Neural progenitor cell (in vitro differentiated cells): ENCODE data around the gene HLTF. TPM values are rescaled to one million over a fixed set of nuclear protein-coding genes. Genes with fewer than 3 reads are reported as not detected.

ENCODE experiments used
- DNase-seq: peaks from one replicate; pipeline ENCODE4 v3.0.0-alpha.2; 2016; ENCODE audit warnings: low spot score
- H2AFZ ChIP-seq: fragments of 200-600 bp; sonication (generic); replicated peaks from 2 replicates; pipeline ENCODE4 v1.6.1; 2016; ENCODE audit warnings: antibody characterized with exemption
- H3F3A ChIP-seq: fragments of 200-600 bp; sonication (generic); 2 replicates; pipeline ENCODE4 v1.6.1; 2016; ENCODE audit warnings: antibody characterized with exemption, low read depth
- H3K27ac ChIP-seq: fragments of 200-600 bp; sonication (generic); 2 replicates; pipeline ENCODE4 v1.5.1; 2016; ENCODE audit warnings: mild to moderate bottlenecking
- H3K27me3 ChIP-seq: fragments of 200-600 bp; sonication (generic); 2 replicates; pipeline ENCODE4 v1.6.1; 2016; ENCODE audit warnings: mild to moderate bottlenecking, moderate library complexity
- H3K36me3 ChIP-seq: fragments of 200-600 bp; sonication (generic); 2 replicates; pipeline ENCODE4 v1.5.1; 2016
- H3K4me1 ChIP-seq: fragments of 200-600 bp; sonication (generic); 2 replicates; pipeline ENCODE4 v1.6.1; 2016; ENCODE audit warnings: mixed run types
- H3K4me2 ChIP-seq: fragments of 200-600 bp; sonication (generic); 2 replicates; pipeline ENCODE4 v1.6.1; 2016
- H3K4me3 ChIP-seq: fragments of 200-600 bp; sonication (generic); 2 replicates; pipeline ENCODE4 v1.5.1; 2016
- H3K79me2 ChIP-seq: fragments of 200-600 bp; sonication (generic); 2 replicates; pipeline ENCODE4 v1.6.1; 2016; ENCODE audit warnings: low read depth
- H3K9ac ChIP-seq: fragments of 200-600 bp; sonication (generic); 2 replicates; pipeline ENCODE4 v1.6.1; 2016
- H3K9me3 ChIP-seq: fragments of 200-600 bp; sonication (generic); 2 replicates; pipeline ENCODE4 v1.5.1; 2016; ENCODE audit warnings: low read depth
- H4K20me1 ChIP-seq: fragments of 200-600 bp; sonication (generic); 2 replicates; pipeline ENCODE4 v1.6.1; 2016; ENCODE audit warnings: low read depth
- H3K27ac Mint-ChIP-seq: 3 replicates; pipeline ENCODE4 v1.8.0; 2021; ENCODE audit warnings: mixed read lengths
- H3K27me3 Mint-ChIP-seq: 2 replicates; pipeline ENCODE4 v1.8.0; 2022; ENCODE audit warnings: low read depth, mild to moderate bottlenecking, inconsistent platforms, moderate library complexity, mixed read lengths; ENCODE audit not compliant: insufficient read depth
- H3K36me3 Mint-ChIP-seq: 3 replicates; pipeline ENCODE4 v1.8.0; 2021; ENCODE audit warnings: mixed read lengths
- H3K4me1 Mint-ChIP-seq: 3 replicates; pipeline ENCODE4 v1.8.0; 2021; ENCODE audit warnings: mixed read lengths
- H3K4me3 Mint-ChIP-seq: 3 replicates; pipeline ENCODE4 v1.8.0; 2021; ENCODE audit warnings: mild to moderate bottlenecking, moderate library complexity, mixed read lengths
- H3K9me3 Mint-ChIP-seq: 3 replicates; pipeline ENCODE4 v1.8.0; 2020; ENCODE audit warnings: mixed read lengths
- EZH2 ChIP-seq: fragments of 200-600 bp; sonication (generic); IDR thresholded peaks from 2 replicates; pipeline ENCODE4 v1.6.1; 2017; ENCODE audit warnings: antibody characterized with exemption, mild to moderate bottlenecking, moderate library complexity
- EZH2phosphoT487 ChIP-seq: fragments of 200-600 bp; sonication (generic); IDR thresholded peaks from 2 replicates; pipeline ENCODE4 v1.6.1; 2017; ENCODE audit warnings: antibody characterized with exemption
- total RNA-seq: library from RNA; depleted of rRNA; stranded (reverse); fragments of >200 nt; gene quantifications from 2 replicates; pipeline ENCODE4 v1.2.3, GENCODE V29; 2015; ENCODE audit warnings: low replicate concordance
- TF ChIP-seq, protein P1 (sequence below): fragments of 200-600 bp; sonication (generic); IDR thresholded peaks from 2 replicates; pipeline ENCODE4 v1.5.1; 2017; ENCODE audit warnings: antibody characterized with exemption, mild to moderate bottlenecking

HLTF gene
- total RNA-seq, 1 donor from 2014 or later: 76.1 TPM

DNA sequence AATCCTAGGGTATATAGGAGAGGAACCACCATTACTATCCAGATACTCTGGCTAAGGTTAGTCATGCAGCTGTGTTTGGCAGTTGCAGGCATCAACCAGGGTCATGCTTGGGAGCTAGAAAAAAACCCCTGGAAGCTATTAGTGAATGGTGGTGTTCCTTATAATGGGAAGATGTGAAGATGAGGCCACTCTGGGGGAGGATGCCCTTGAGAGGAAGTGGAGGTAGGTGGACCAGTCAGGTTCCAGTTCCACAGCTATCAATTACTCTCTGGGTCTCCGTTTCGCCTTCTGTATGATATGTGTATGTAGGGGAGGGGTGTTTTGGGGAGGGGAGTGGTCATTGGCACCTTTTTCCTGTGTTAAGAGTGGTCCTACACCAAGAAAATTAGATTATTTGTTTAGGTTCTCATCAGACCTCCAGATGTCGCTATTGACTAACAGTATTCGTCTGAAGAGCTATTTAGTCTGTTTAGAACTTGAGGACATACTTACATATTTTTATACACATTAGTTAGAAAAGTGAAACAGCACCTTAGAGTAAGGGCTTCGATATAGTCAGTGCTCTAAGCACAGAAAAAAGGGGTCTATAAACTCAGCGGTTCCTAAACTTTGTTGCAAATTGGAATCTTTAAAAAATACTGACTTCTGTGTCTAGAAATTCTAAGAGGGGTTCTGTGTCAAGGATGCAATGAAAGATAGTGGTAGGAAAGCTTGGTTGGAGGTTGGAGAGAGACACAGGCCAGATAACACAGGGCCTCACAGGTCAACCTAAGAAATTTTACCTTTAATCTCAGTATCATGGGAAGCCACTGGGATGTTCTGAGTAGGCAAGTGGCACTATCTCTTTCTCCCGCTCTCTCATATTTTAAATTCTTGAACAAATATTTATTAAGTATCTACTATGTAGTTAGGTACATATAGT is 34.0 kb upstream of the HLTF start:
- Mint-ChIP-seq H3K4me1 (no peaks in the 10 kb centered on the region), H3K9me3 (no peaks in the 10 kb centered on the region), H3K27ac (no peak overlapping the region), H3K27me3 (peaks cover 2% of the 10 kb centered on the region), H3K4me3 (no peak overlapping the region), H3K36me3 (no peaks in the 10 kb centered on the region)
- H3K4me2 ChIP-seq: no peak overlapping the region
- H3F3A ChIP-seq: no peaks in the 10 kb centered on the region
- no peaks in the 10 kb centered on the region for H3K79me2 ChIP-seq
- no peaks in the 10 kb centered on the region for H3K36me3 ChIP-seq
- peak overlapping the region; percentile 44 for H2AFZ ChIP-seq
- DNase-seq: peak; percentile 71
- H3K27ac ChIP-seq: no peak overlapping the region
- TF ChIP-seq, protein P1, sequence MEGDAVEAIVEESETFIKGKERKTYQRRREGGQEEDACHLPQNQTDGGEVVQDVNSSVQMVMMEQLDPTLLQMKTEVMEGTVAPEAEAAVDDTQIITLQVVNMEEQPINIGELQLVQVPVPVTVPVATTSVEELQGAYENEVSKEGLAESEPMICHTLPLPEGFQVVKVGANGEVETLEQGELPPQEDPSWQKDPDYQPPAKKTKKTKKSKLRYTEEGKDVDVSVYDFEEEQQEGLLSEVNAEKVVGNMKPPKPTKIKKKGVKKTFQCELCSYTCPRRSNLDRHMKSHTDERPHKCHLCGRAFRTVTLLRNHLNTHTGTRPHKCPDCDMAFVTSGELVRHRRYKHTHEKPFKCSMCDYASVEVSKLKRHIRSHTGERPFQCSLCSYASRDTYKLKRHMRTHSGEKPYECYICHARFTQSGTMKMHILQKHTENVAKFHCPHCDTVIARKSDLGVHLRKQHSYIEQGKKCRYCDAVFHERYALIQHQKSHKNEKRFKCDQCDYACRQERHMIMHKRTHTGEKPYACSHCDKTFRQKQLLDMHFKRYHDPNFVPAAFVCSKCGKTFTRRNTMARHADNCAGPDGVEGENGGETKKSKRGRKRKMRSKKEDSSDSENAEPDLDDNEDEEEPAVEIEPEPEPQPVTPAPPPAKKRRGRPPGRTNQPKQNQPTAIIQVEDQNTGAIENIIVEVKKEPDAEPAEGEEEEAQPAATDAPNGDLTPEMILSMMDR: peak; percentile 72
- no peak for TF ChIP-seq EZH2
- H3K27me3 ChIP-seq: no peaks in the 10 kb centered on the region
- no peaks in the 10 kb centered on the region for H4K20me1 ChIP-seq
- H3K4me3 ChIP-seq: no peak overlapping the region
- no peaks in the 10 kb centered on the region for H3K4me1 ChIP-seq
- H3K9me3 ChIP-seq: no peaks in the 10 kb centered on the region
- H3K9ac ChIP-seq: no peak overlapping the region

DNA sequence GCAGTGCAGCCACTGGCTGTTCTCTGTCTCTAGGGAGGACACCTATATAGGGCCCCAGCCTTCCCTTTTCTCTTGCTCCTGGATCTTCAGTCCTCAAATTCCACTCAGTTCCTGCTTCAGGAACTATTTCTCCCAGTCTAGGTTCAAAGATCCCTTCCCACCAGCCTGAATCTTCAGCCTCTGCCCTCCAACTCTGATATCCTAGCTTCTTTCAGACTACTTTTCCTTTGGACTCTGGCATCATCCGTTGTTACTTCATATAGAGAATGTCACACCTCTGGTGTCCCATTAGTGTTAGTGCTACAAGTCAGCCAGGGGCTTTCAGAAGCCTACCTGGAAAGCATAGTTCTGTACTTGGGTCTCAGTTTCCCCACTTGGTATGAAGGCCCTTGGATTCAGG is 33.1 kb upstream of the HLTF start:
- TF ChIP-seq EZH2 (no peak), EZH2phosphoT487 (no peak)
- TF ChIP-seq, protein P1: no peak
- H3K36me3 Mint-ChIP-seq: no peaks in the 10 kb centered on the region
- H3K27me3 Mint-ChIP-seq: peaks cover 3% of the 10 kb centered on the region
- no peaks in the 10 kb centered on the region for H3K9me3 Mint-ChIP-seq
- Histone ChIP-seq H3K4me1 (no peaks in the 10 kb centered on the region), H3K9me3 (no peaks in the 10 kb centered on the region), H3K36me3 (no peaks in the 10 kb centered on the region), H3K27ac (no peak overlapping the region), H3K79me2 (no peaks in the 10 kb centered on the region), H3K27me3 (no peaks in the 10 kb centered on the region), H2AFZ (no peak overlapping the region), H4K20me1 (no peaks in the 10 kb centered on the region), H3K4me2 (no peak overlapping the region), H3K4me3 (no peak overlapping the region), H3K9ac (no peak overlapping the region), H3F3A (no peaks in the 10 kb centered on the region)
- H3K4me3 Mint-ChIP-seq: no peak overlapping the region
- no peak overlapping the region for H3K27ac Mint-ChIP-seq
- no peak for DNase-seq
- peaks cover 6% of the 10 kb centered on the region for H3K4me1 Mint-ChIP-seq

DNA sequence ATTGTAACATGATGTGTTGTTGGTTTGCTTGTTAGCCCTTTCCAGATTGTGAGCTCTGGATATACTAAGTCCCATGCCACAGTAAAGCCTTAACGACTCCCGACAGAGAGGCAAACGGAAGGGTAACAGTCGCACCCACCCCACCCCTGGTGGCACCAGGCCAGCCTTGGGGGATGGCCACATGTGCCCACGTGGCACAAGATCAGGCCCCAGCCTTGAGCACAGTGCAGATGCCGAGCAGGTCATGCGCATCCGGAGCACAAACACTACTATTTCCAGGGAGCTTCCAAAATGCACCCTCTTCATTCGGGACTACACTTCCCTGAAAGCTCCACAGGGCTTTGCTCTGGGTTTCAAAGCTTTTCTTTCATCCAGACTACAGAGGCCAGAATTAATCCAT is 32.4 kb upstream of the HLTF start:
- no peak overlapping the region for H3K4me2 ChIP-seq
- H3K79me2 ChIP-seq: no peaks in the 10 kb centered on the region
- H3K4me3 Mint-ChIP-seq: no peak overlapping the region
- TF ChIP-seq, protein P1: no peak
- TF ChIP-seq EZH2: no peak
- no peak for TF ChIP-seq EZH2phosphoT487
- H3K4me3 ChIP-seq: no peak overlapping the region
- H3F3A ChIP-seq: no peaks in the 10 kb centered on the region
- no peaks in the 10 kb centered on the region for H3K36me3 Mint-ChIP-seq
- no peak overlapping the region for H2AFZ ChIP-seq
- H3K9ac ChIP-seq: no peak overlapping the region
- no peaks in the 10 kb centered on the region for H3K36me3 ChIP-seq
- no peak overlapping the region for H3K27ac Mint-ChIP-seq
- no peak overlapping the region for H3K27ac ChIP-seq
- no peak for DNase-seq
- no peaks in the 10 kb centered on the region for H3K4me1 ChIP-seq
- H3K9me3 ChIP-seq: no peaks in the 10 kb centered on the region
- H4K20me1 ChIP-seq: no peaks in the 10 kb centered on the region
- no peaks in the 10 kb centered on the region for H3K9me3 Mint-ChIP-seq
- no peaks in the 10 kb centered on the region for H3K27me3 ChIP-seq
- H3K27me3 Mint-ChIP-seq: peaks cover 3% of the 10 kb centered on the region
- peaks cover 7% of the 10 kb centered on the region for H3K4me1 Mint-ChIP-seq
